Measurements from ENCODE around the gene SEPTIN5.

Gene SEPTIN5

GRCh38 chr22:19750507-19751490 lies 36.5 kb downstream of the SEPTIN5 start:
- DNase-seq = no peak

GRCh38 chr22:19751497-19752245 lies 37.4 kb downstream of the SEPTIN5 start:
- DNase-seq = no peak

GRCh38 chr22:19753090-19753842 lies 39.0 kb downstream of the SEPTIN5 start:
- no peak for DNase-seq

- no peak for DNase-seq
Observed at GRCh38 chr22:19753996-19754700, 39.8 kb downstream of the SEPTIN5 start.

- no peak for DNase-seq
Observed at GRCh38 chr22:19754701-19755144, 40.4 kb downstream of the SEPTIN5 start.

GRCh38 chr22:19755145-19755710 lies 40.9 kb downstream of the SEPTIN5 start:
- no peak for DNase-seq

GRCh38 chr22:19755722-19756287 lies 41.5 kb downstream of the SEPTIN5 start:
- DNase-seq = no peak

- DNase-seq = peak; percentile 66
Observed at GRCh38 chr22:19756288-19757128, 42.2 kb downstream of the SEPTIN5 start.

GRCh38 chr22:19757140-19757984 lies 43.1 kb downstream of the SEPTIN5 start:
- no peak for DNase-seq

- DNase-seq = no peak
Observed at GRCh38 chr22:19757985-19758895, 43.9 kb downstream of the SEPTIN5 start.

GRCh38 chr22:19758896-19759426 lies 44.7 kb downstream of the SEPTIN5 start:
- no peak for DNase-seq

- DNase-seq = no peak
Observed at GRCh38 chr22:19759427-19760057, 45.2 kb downstream of the SEPTIN5 start.

GRCh38 chr22:19760058-19760950 lies 46.0 kb downstream of the SEPTIN5 start, which contains the start of gene TBX1:
TBX1 (plus strand) TSS chr22:19760778; CDS start chr22:19760844, 66 bp downstream.
- no peak for DNase-seq

GRCh38 chr22:19760951-19761724 lies 46.8 kb downstream of the SEPTIN5 start:
- no peak for DNase-seq

- no peak for DNase-seq
Observed at GRCh38 chr22:19761725-19762567, 47.6 kb downstream of the SEPTIN5 start.
